DOHH2 (cell line): ENCODE data around the gene UFSP1.

Experiments used
- H3F3A ChIP-seq: fragments of 200-600 bp; sonication (generic), shearing (Covaris generic); 2 replicates; pipeline ENCODE4 v1.6.0; 2016; ENCODE audit warnings: antibody characterized with exemption, mild to moderate bottlenecking; ENCODE audit not compliant: control insufficient read depth, insufficient read depth
- H3K27ac ChIP-seq: fragments of 200-600 bp; sonication (generic); 2 replicates; pipeline ENCODE4 v1.5.1; 2014; ENCODE audit warnings: low read depth, mild to moderate bottlenecking, low read length, moderate library complexity
- H3K27me3 ChIP-seq: fragments of 200-600 bp; sonication (generic); 2 replicates; pipeline ENCODE4 v1.6.1; 2014; ENCODE audit warnings: mild to moderate bottlenecking, low read length, mixed read lengths; ENCODE audit not compliant: control insufficient read depth
- H3K36me3 ChIP-seq: fragments of 200-600 bp; sonication (generic); 2 replicates; pipeline ENCODE4 v1.6.1; 2014; ENCODE audit warnings: mild to moderate bottlenecking, low read length, moderate library complexity, mixed read lengths; ENCODE audit not compliant: control insufficient read depth
- H3K4me1 ChIP-seq: fragments of 200-600 bp; sonication (generic); 2 replicates; pipeline ENCODE4 v1.6.1; 2014; ENCODE audit warnings: mild to moderate bottlenecking, low read length, mixed read lengths; ENCODE audit not compliant: control insufficient read depth
- H3K4me2 ChIP-seq: fragments of 200-600 bp; sonication (generic); 2 replicates; pipeline ENCODE4 v1.6.0; 2014; ENCODE audit warnings: mild to moderate bottlenecking, low read length, moderate library complexity
- H3K4me3 ChIP-seq: fragments of 200-600 bp; sonication (generic); 2 replicates; pipeline ENCODE4 v1.5.1; 2014; ENCODE audit warnings: mild to moderate bottlenecking, low read length, mixed read lengths
- H3K79me2 ChIP-seq: fragments of 200-600 bp; sonication (generic); 2 replicates; pipeline ENCODE4 v1.6.1; 2014; ENCODE audit warnings: mild to moderate bottlenecking, low read length, mixed read lengths; ENCODE audit not compliant: control insufficient read depth
- H3K9me2 ChIP-seq: fragments of 200-600 bp; sonication (generic); replicated peaks from 2 replicates; pipeline ENCODE4 v1.6.1; 2014; ENCODE audit warnings: mild to moderate bottlenecking, low read length, mixed read lengths; ENCODE audit not compliant: control insufficient read depth
- H3K9me3 ChIP-seq: fragments of 200-600 bp; sonication (generic); 2 replicates; pipeline ENCODE4 v1.6.1; 2014; ENCODE audit warnings: antibody characterized with exemption, low read length, mixed read lengths; ENCODE audit not compliant: control insufficient read depth, insufficient read depth
- H4K20me1 ChIP-seq: fragments of 200-600 bp; sonication (generic); 2 replicates; pipeline ENCODE4 v1.6.0; 2014; ENCODE audit warnings: low read depth, mild to moderate bottlenecking, antibody characterized with exemption, low read length, moderate library complexity; ENCODE audit not compliant: control insufficient read depth, insufficient read depth
- EZH2phosphoT487 ChIP-seq: fragments of 200-600 bp; sonication (generic); IDR thresholded peaks from 2 replicates; pipeline ENCODE4 v1.6.1; 2017; ENCODE audit warnings: borderline replicate concordance, mild to moderate bottlenecking, antibody characterized with exemption, low read length, moderate library complexity, mixed read lengths
- TF ChIP-seq, protein P1 (sequence below): fragments of 200-600 bp; sonication (generic); IDR thresholded peaks from one replicate; pipeline ENCODE4 v1.5.1; 2014; ENCODE audit warnings: antibody characterized with exemption, mild to moderate bottlenecking, low read depth, low read length; ENCODE audit not compliant: poor library complexity, severe bottlenecking

Gene UFSP1

GRCh38 chr7:100886142-100886935 is 3.2 kb downstream of the UFSP1 start:
- Histone ChIP-seq H3K27ac (peak overlapping the region; percentile 81), H3K4me2 (peak overlapping the region; percentile 85), H3K9me2 (no peaks in the 10 kb centered on the region), H3K4me3 (peak overlapping the region; percentile 49), H4K20me1 (peaks cover 13% of the 10 kb centered on the region; the same call in 1 of the 2 replicates), H3F3A (peaks cover 29% of the 10 kb centered on the region), H3K36me3 (peaks cover 78% of the 10 kb centered on the region), H3K27me3 (peaks cover 11% of the 10 kb centered on the region), H3K79me2 (peaks cover 27% of the 10 kb centered on the region), H3K4me1 (peaks cover 61% of the 10 kb centered on the region), H3K9me3 (no peaks in the 10 kb centered on the region)
- TF ChIP-seq, protein P1, sequence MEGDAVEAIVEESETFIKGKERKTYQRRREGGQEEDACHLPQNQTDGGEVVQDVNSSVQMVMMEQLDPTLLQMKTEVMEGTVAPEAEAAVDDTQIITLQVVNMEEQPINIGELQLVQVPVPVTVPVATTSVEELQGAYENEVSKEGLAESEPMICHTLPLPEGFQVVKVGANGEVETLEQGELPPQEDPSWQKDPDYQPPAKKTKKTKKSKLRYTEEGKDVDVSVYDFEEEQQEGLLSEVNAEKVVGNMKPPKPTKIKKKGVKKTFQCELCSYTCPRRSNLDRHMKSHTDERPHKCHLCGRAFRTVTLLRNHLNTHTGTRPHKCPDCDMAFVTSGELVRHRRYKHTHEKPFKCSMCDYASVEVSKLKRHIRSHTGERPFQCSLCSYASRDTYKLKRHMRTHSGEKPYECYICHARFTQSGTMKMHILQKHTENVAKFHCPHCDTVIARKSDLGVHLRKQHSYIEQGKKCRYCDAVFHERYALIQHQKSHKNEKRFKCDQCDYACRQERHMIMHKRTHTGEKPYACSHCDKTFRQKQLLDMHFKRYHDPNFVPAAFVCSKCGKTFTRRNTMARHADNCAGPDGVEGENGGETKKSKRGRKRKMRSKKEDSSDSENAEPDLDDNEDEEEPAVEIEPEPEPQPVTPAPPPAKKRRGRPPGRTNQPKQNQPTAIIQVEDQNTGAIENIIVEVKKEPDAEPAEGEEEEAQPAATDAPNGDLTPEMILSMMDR: no peak
- TF ChIP-seq EZH2phosphoT487: no peak

- no peaks in the 10 kb centered on the region for H3K9me2 ChIP-seq
- H4K20me1 ChIP-seq: peaks cover 13% of the 10 kb centered on the region; the same call in 1 of the 2 replicates
- TF ChIP-seq, protein P1: no peak
- TF ChIP-seq EZH2phosphoT487: no peak
- no peak overlapping the region for H3K4me3 ChIP-seq
- peaks cover 28% of the 10 kb centered on the region for H3F3A ChIP-seq
- H3K27ac ChIP-seq: no peak overlapping the region
- H3K4me1 ChIP-seq: peaks cover 56% of the 10 kb centered on the region
- peaks cover 35% of the 10 kb centered on the region for H3K79me2 ChIP-seq
- H3K36me3 ChIP-seq: peaks cover 85% of the 10 kb centered on the region
- peaks cover 3% of the 10 kb centered on the region; the same call in 1 of the 2 replicates for H3K27me3 ChIP-seq
- H3K4me2 ChIP-seq: peak overlapping the region; percentile 85
- no peaks in the 10 kb centered on the region for H3K9me3 ChIP-seq
Observed at GRCh38 chr7:100885440-100886141, 3.9 kb downstream of the UFSP1 start.

DNA sequence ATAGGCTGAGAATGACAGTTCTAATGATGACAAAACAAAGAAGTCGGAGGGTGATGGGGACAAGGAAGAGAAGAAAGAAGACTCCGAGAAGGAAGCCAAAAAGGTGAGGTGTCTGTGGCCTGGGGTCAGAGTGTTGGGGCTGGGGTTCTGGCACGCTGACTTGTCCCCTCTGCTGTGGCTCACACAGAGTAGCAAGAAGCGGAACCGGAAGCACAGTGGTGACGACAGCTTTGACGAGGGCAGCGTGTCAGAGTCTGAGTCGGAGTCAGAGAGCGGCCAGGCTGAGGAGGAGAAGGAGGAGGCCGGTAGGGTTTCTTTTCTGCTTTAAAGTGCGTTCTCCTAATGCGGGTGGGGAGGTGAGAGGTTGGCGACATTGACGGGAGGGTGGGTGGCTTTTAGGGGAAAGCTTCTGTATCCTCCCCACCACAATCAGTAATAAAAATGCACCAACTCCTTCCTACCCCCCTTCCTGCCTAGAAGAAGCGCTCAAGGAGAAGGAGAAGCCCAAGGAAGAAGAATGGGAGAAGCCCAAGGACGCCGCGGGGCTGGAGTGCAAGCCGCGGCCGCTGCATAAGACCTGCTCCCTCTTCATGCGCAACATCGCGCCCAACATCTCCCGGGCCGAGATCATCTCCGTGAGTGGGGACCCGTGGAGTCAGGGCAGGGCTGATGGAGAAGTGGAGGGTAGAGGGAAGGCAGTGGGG is 4.6 kb downstream of the UFSP1 start:
- no peaks in the 10 kb centered on the region for H3K27me3 ChIP-seq
- peaks cover 42% of the 10 kb centered on the region for H3K79me2 ChIP-seq
- TF ChIP-seq EZH2phosphoT487: no peak
- no peaks in the 10 kb centered on the region for H3K9me2 ChIP-seq
- peaks cover 13% of the 10 kb centered on the region; the same call in 1 of the 2 replicates for H4K20me1 ChIP-seq
- no peak overlapping the region for H3K4me3 ChIP-seq
- no peak overlapping the region for H3K27ac ChIP-seq
- H3K36me3 ChIP-seq: peaks cover 92% of the 10 kb centered on the region
- H3F3A ChIP-seq: peaks cover 28% of the 10 kb centered on the region
- H3K4me1 ChIP-seq: peaks cover 50% of the 10 kb centered on the region
- no peaks in the 10 kb centered on the region for H3K9me3 ChIP-seq
- no peak overlapping the region for H3K4me2 ChIP-seq
